Gastroesophageal sphincter (tissue), 2 donors: Measurements from ENCODE around the gene CBX1.

ENCODE experiments used
- EP300 ChIP-seq: sonication (generic); formaldehyde crosslinking; IDR thresholded peaks from one replicate; pipeline ENCODE4 v1.6.1; 2017; ENCODE audit warnings: antibody characterized with exemption, mild to moderate bottlenecking
- POLR2A ChIP-seq, 2 donors: fragments of 450-650 bp; IDR thresholded peaks; one replicate each; pipeline ENCODE4 v1.6.1; 2017; ENCODE audit warnings: antibody characterized with exemption in 2 of 2, mild to moderate bottlenecking in 2 of 2, moderate library complexity in 1 of 2

DNA sequence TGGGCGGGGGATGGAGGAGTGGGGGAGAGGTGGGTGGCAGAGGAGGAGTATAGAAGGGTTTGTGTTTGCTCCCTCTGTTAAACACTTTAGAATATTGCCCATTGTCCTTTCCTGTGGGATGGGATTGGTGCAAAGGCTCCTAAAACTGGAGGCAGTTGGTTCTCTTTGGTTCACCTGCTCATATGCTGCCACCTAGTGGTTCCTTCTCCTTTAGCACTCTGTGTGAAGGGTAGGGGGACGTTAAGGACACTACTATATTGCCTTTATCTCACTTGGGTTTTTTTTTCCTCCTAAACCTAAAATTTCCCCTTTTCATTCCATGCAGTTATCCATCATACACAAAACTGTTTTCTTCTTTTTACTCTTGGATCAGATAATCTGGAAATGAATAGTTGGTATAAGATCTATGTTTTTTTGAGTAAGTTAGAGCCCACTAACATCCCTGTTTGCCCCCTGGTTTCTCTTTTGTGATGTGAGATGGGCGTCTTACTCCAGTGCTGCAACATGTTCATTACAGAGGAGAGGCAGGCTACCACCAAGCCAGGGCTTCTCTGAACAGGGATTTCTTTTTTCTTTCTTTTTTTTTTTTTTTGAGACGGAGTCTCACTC, 30.0 kb upstream of the CBX1 start:
- TF ChIP-seq EP300 (no peak), POLR2A (IDR thresholded peaks at IDR 0.05) (no peak)
